PFSK-1 (cell line): ENCODE results near the gene RTP2.

ENCODE experiments used
- FOXP2 ChIP-seq: optimal IDR thresholded peaks from 2 replicates; pipeline ENCODE3; 2011; ENCODE audit warnings: borderline replicate concordance, control low read depth, inconsistent platforms; ENCODE audit not compliant: insufficient read depth; ENCODE audit errors: extremely low read length, extremely low read depth
- POLR2AphosphoS5 ChIP-seq: IDR thresholded peaks from 2 replicates; pipeline ENCODE4 v1.6.1; 2012; ENCODE audit warnings: low read depth, mild to moderate bottlenecking, control low read depth, low read length, moderate library complexity
- SIN3A ChIP-seq: IDR thresholded peaks from 2 replicates; pipeline ENCODE4 v1.6.1; 2012; ENCODE audit warnings: mild to moderate bottlenecking, low read length, moderate library complexity, borderline replicate concordance; ENCODE audit not compliant: insufficient read depth
- TAF1 ChIP-seq: IDR thresholded peaks from 2 replicates; pipeline ENCODE4 v1.6.1; 2012; ENCODE audit warnings: low read length, control low read depth, borderline replicate concordance; ENCODE audit not compliant: insufficient read depth
- TF ChIP-seq, protein P1 (sequence below), 2 experiments: IDR thresholded peaks; 2 replicates each; pipeline versions ENCODE4 v1.6.1 to v1.8.0; 2011 to 2012; ENCODE audit warnings: low read depth in 2 of 2, low read length in 2 of 2, control low read depth in 1 of 2, inconsistent platforms in 1 of 2, mild to moderate bottlenecking in 1 of 2, moderate library complexity in 1 of 2; ENCODE audit not compliant: insufficient read depth in 1 of 2

DNA sequence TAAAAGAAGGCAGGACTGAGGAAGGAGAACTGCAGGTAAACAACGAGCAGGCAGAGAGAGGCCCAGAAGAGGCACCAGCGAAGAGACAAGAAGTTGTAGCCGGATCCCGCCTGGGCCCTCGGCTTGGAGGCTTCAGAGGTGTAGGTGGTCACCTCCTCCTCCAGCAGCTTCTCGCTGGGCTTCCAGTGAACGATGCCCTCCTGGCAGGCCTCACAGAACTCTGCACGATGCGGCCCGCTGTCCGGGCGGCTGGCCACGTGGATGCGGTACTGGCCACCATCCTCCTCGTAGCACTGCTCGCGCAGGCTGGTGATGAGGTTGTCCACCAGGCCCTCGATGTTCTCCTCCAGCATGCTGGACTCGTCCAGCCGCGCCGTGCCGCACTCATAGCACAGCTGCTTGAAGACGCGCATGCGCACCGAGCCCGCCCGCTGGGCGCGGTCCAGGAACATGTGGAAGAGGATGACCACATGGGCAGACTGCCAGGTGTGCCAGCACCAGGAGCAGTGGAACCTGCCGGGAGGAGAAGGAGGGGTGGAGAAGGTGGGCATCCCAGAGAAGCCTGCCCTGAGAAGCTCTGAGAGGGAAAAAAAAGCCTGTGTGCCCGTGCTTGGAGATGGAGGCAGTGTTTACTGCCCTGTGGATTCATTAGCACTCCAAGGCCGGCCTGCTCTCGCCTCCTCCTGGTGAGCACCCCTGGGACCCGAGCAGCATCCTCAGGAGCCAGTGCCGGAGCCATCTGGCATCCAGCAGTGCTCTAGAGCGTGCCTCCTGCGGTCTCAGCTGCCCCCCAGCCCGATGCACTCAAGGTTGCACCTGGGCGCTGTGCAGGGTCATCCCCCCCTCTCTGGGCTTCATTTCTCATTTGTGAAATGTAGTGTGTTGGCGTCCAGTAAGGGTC, 3.6 kb downstream of the RTP2 start:
- TF ChIP-seq TAF1 (no peak), POLR2AphosphoS5 (no peak), SIN3A (no peak), FOXP2 (no peak)
- TF ChIP-seq, protein P1, sequence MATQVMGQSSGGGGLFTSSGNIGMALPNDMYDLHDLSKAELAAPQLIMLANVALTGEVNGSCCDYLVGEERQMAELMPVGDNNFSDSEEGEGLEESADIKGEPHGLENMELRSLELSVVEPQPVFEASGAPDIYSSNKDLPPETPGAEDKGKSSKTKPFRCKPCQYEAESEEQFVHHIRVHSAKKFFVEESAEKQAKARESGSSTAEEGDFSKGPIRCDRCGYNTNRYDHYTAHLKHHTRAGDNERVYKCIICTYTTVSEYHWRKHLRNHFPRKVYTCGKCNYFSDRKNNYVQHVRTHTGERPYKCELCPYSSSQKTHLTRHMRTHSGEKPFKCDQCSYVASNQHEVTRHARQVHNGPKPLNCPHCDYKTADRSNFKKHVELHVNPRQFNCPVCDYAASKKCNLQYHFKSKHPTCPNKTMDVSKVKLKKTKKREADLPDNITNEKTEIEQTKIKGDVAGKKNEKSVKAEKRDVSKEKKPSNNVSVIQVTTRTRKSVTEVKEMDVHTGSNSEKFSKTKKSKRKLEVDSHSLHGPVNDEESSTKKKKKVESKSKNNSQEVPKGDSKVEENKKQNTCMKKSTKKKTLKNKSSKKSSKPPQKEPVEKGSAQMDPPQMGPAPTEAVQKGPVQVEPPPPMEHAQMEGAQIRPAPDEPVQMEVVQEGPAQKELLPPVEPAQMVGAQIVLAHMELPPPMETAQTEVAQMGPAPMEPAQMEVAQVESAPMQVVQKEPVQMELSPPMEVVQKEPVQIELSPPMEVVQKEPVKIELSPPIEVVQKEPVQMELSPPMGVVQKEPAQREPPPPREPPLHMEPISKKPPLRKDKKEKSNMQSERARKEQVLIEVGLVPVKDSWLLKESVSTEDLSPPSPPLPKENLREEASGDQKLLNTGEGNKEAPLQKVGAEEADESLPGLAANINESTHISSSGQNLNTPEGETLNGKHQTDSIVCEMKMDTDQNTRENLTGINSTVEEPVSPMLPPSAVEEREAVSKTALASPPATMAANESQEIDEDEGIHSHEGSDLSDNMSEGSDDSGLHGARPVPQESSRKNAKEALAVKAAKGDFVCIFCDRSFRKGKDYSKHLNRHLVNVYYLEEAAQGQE (IDR thresholded peaks at IDR 0.05; ENCODE audit: insufficient read depth in 1 of 2, low read depth in 2 of 2, low read length in 2 of 2), result no peak
